Liver (tissue), 9 donors: ENCODE results near the gene C12orf60. TPM values are rescaled to one million over a fixed set of nuclear protein-coding genes. Genes with fewer than 3 reads are reported as not detected.

Experiments
- DNase-seq: peaks from one replicate; pipeline ENCODE4 v3.0.0-alpha.2; 2017; ENCODE audit warnings: low spot score
- H3K27ac ChIP-seq, 2 donors: one replicate each; pipeline ENCODE4 v1.7.0; 2013; ENCODE audit warnings: inconsistent platforms in 2 of 2, low read length in 2 of 2, control low read depth in 1 of 2, low read depth in 1 of 2, mild to moderate bottlenecking in 1 of 2
- H3K27me3 ChIP-seq, 4 donors: one replicate each; pipeline versions ENCODE4 v1.6.1 to v1.7.0; 2013; ENCODE audit warnings: low read length in 3 of 4, inconsistent platforms in 1 of 4, mild to moderate bottlenecking in 1 of 4, moderate library complexity in 1 of 4; ENCODE audit not compliant: control insufficient read depth in 4 of 4, insufficient read depth in 4 of 4
- H3K36me3 ChIP-seq, 4 donors: one replicate each; pipeline versions ENCODE4 v1.6.1 to v1.7.0; 2013; ENCODE audit warnings: low read length in 3 of 4, mild to moderate bottlenecking in 3 of 4, low read depth in 1 of 4, moderate library complexity in 1 of 4; ENCODE audit not compliant: control insufficient read depth in 4 of 4, insufficient read depth in 3 of 4
- H3K4me1 ChIP-seq, 4 donors: one replicate each; pipeline versions ENCODE4 v1.6.1 to v1.7.0; 2013; ENCODE audit warnings: low read length in 3 of 4, mild to moderate bottlenecking in 3 of 4, moderate library complexity in 1 of 4; ENCODE audit not compliant: control insufficient read depth in 4 of 4, insufficient read depth in 4 of 4
- H3K4me3 ChIP-seq, 3 donors: one replicate each; pipeline versions ENCODE4 v1.6.1 to v1.7.0; 2013; ENCODE audit warnings: low read length in 3 of 3, control low read depth in 1 of 3, low read depth in 1 of 3, mild to moderate bottlenecking in 1 of 3
- H3K9ac ChIP-seq, 2 donors: one replicate each; pipeline ENCODE4 v1.7.0; 2013; ENCODE audit warnings: low read length in 2 of 2, mild to moderate bottlenecking in 2 of 2, moderate library complexity in 2 of 2, control low read depth in 1 of 2, low read depth in 1 of 2
- H3K9me3 ChIP-seq, 4 donors: one replicate each; pipeline versions ENCODE4 v1.6.1 to v1.7.0; 2013; ENCODE audit warnings: low read length in 3 of 4; ENCODE audit not compliant: control insufficient read depth in 4 of 4
- EGR1 ChIP-seq, 2 donors: IDR thresholded peaks; 2 replicates each; pipeline ENCODE4 v1.6.1; 2016 to 2018; ENCODE audit warnings: antibody characterized with exemption in 2 of 2, low read depth in 2 of 2
- GABPA ChIP-seq, 2 donors: IDR thresholded peaks in 1 of 2; conservative IDR thresholded peaks in 1 of 2; 2 replicates each; pipeline ENCODE4 v1.6.1; 2016; ENCODE audit warnings: antibody characterized with exemption in 2 of 2, mild to moderate bottlenecking in 1 of 2, moderate library complexity in 1 of 2
- HNF4A ChIP-seq, 2 donors: conservative IDR thresholded peaks; 2 replicates each; pipeline ENCODE4 v1.6.1; 2016; ENCODE audit warnings: antibody characterized with exemption in 2 of 2, mild to moderate bottlenecking in 2 of 2
- MAX ChIP-seq: IDR thresholded peaks from 2 replicates; pipeline ENCODE4 v1.6.1; 2016; ENCODE audit warnings: antibody characterized with exemption
- NR2F2 ChIP-seq: IDR thresholded peaks from 2 replicates; pipeline ENCODE4 v1.6.1; 2016; ENCODE audit warnings: antibody characterized with exemption
- RAD21 ChIP-seq, 2 donors: IDR thresholded peaks; 2 replicates each; pipeline ENCODE4 v1.6.1; 2016; ENCODE audit warnings: antibody characterized with exemption in 2 of 2, mild to moderate bottlenecking in 2 of 2
- REST ChIP-seq: IDR thresholded peaks from 2 replicates; pipeline ENCODE4 v1.6.1; 2016; ENCODE audit warnings: antibody characterized with exemption, mild to moderate bottlenecking
- RXRA ChIP-seq, 2 donors: IDR thresholded peaks; 2 replicates each; pipeline ENCODE4 v1.6.1; 2017 to 2018; ENCODE audit warnings: antibody characterized with exemption in 2 of 2, mild to moderate bottlenecking in 1 of 2
- SP1 ChIP-seq: IDR thresholded peaks from 2 replicates; pipeline ENCODE4 v1.6.1; 2018; ENCODE audit warnings: antibody characterized with exemption, mild to moderate bottlenecking
- TAF1 ChIP-seq: conservative IDR thresholded peaks from 2 replicates; pipeline ENCODE4 v1.6.1; 2016; ENCODE audit warnings: antibody characterized with exemption, mild to moderate bottlenecking
- YY1 ChIP-seq: IDR thresholded peaks from 2 replicates; pipeline ENCODE4 v1.6.1; 2016; ENCODE audit warnings: antibody characterized with exemption, mild to moderate bottlenecking
- ZBTB33 ChIP-seq: IDR thresholded peaks from 2 replicates; pipeline ENCODE4 v1.6.1; 2016; ENCODE audit warnings: antibody characterized with exemption
- WGBS: extraction: QIAGEN DNeasy Blood & Tissue Kit; methylation state at CpG from one replicate; pipeline ENCODE4 v1.1.7; 2013; 5-methylcytosine and 5-hydroxymethylcytosine counted together
- polyA plus RNA-seq, 2 donors: library from polyadenylated mRNA; stranded (reverse) in 1 of 2; unstranded in 1 of 2; fragments of 200-250 nt in 1 of 2; fragments of >200 nt in 1 of 2; fragmentation: Nextera tagmentation in 1 of 2; extraction: Ambion mirVana in 1 of 2; gene quantifications; one replicate each; pipeline versions ENCODE4 v1.2.1 to v1.2.3, GENCODE V29; 2013 to 2015
- total RNA-seq, 2 donors: library from RNA; depleted of rRNA; stranded (reverse); fragments of >200 nt; gene quantifications; one replicate each; pipeline ENCODE4 v1.2.3, GENCODE V29; 2014
- TF ChIP-seq, protein P1 (sequence below): fragments of 150-350 bp; IDR thresholded peaks from 2 replicates; pipeline ENCODE4 v1.5.1; 2017; ENCODE audit warnings: improper control_type of control experiment, low read depth, low read length; ENCODE audit not compliant: missing input control
- donor health status: healthy.
- donor health status: healthy.
- donor health status: healthy.
- donor health status: healthy.
- donor health status: healthy.

Gene C12orf60
- total and polyA plus RNA-seq, 4 donors, result 0.50 to 1.9 (median 1.0) TPM

DNA sequence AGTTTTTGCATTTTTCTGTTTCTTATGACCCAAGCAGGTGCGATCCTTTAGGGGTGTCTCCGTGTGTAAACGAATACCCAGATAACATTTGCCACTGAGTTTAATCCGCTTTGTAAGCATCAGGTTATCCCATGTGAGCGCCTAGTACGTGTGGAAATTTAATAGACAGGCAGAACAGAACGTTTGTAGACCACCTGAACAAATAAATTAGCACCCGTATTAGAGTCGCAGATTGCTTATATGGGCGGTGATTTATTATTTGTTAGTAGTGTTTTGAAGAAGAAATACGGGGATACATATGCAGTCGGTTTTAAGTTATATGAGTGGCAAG lies 325 bp downstream of the C12orf60 start:
- Histone ChIP-seq H3K9me3 (no peaks in the 10 kb centered on the region), H3K9ac (peak overlapping the region; percentile 78 to 86), H3K4me3 (peak overlapping the region; percentile 57 to 88 (median 87)), H3K36me3 (peaks cover 0 to 6% (median 4%) of the 10 kb centered on the region in 4 donors), H3K27me3 (no peaks in the 10 kb centered on the region), H3K27ac (peak overlapping the region; percentile 83 to 85), H3K4me1 (peaks cover 4 to 21% (median 11%) of the 10 kb centered on the region in 4 donors)
- no peak for DNase-seq
- TF ChIP-seq MAX (peak; percentile 14), GABPA (IDR thresholded peaks at IDR 0.05 in 1 of 2, conservative IDR thresholded peaks at IDR 0.05 in 1 of 2) (no peak), TAF1 (peak; percentile 1)
- under 1% methylated on average over 12 of the region's 12 CpGs for WGBS

- Histone ChIP-seq H3K4me1 (peaks cover 0 to 14% (median 2%) of the 10 kb centered on the region in 4 donors), H3K4me3 (peak overlapping the region in 2 of 3 donors; percentile 14 to 28), H3K27me3 (no peaks in the 10 kb centered on the region), H3K36me3 (no peaks in the 10 kb centered on the region), H3K9ac (no peak overlapping the region), H3K9me3 (no peaks in the 10 kb centered on the region), H3K27ac (peak overlapping the region in 1 of 2 donors; percentile 19)
- no peak for DNase-seq
- TF ChIP-seq TAF1 (peak; percentile 1), ZBTB33 (no peak), REST (no peak)
- 60% methylated on average over 5 of the region's 5 CpGs for WGBS
Measured at GRCh38 chr12:14810167-14810952, 6.9 kb downstream of the C12orf60 start.

- Histone ChIP-seq H3K27me3 (no peaks in the 10 kb centered on the region), H3K4me1 (peaks cover 0 to 14% (median 2%) of the 10 kb centered on the region in 4 donors), H3K27ac (no peak overlapping the region), H3K36me3 (no peaks in the 10 kb centered on the region), H3K4me3 (no peak overlapping the region), H3K9me3 (no peaks in the 10 kb centered on the region), H3K9ac (no peak overlapping the region)
- 99% methylated on average over 1 of the region's 1 CpG for WGBS
- TF ChIP-seq RAD21 (IDR thresholded peaks at IDR 0.05) (peak; percentile 89), HNF4A (conservative IDR thresholded peaks at IDR 0.05) (no peak), RXRA (IDR thresholded peaks at IDR 0.05) (no peak), NR2F2 (no peak), EGR1 (IDR thresholded peaks at IDR 0.05; ENCODE audit: low read depth in 2 of 2) (no peak), TAF1 (peak; percentile 8), SP1 (no peak), YY1 (peak; percentile 49), ZBTB33 (no peak), GABPA (IDR thresholded peaks at IDR 0.05 in 1 of 2, conservative IDR thresholded peaks at IDR 0.05 in 1 of 2) (no peak)
- TF ChIP-seq, protein P1, sequence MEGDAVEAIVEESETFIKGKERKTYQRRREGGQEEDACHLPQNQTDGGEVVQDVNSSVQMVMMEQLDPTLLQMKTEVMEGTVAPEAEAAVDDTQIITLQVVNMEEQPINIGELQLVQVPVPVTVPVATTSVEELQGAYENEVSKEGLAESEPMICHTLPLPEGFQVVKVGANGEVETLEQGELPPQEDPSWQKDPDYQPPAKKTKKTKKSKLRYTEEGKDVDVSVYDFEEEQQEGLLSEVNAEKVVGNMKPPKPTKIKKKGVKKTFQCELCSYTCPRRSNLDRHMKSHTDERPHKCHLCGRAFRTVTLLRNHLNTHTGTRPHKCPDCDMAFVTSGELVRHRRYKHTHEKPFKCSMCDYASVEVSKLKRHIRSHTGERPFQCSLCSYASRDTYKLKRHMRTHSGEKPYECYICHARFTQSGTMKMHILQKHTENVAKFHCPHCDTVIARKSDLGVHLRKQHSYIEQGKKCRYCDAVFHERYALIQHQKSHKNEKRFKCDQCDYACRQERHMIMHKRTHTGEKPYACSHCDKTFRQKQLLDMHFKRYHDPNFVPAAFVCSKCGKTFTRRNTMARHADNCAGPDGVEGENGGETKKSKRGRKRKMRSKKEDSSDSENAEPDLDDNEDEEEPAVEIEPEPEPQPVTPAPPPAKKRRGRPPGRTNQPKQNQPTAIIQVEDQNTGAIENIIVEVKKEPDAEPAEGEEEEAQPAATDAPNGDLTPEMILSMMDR, result peak; percentile 63
- DNase-seq, result peak; percentile 41
Measured at GRCh38 chr12:14810953-14811483, 7.5 kb downstream of the C12orf60 start.
